Neuronal stem cell (in vitro differentiated cells): Measurements from ENCODE around the gene PPM1N.

Source experiments
- DNase-seq: peaks from one replicate; pipeline ENCODE4 v3.0.0-alpha.2; 2013; ENCODE audit warnings: low spot score
- H2AFZ ChIP-seq: one replicate; pipeline ENCODE4 v1.6.1; 2013; ENCODE audit warnings: mild to moderate bottlenecking, low read length, inconsistent platforms
- H2AK5ac ChIP-seq: 2 replicates; pipeline ENCODE4 v1.6.1; 2013; ENCODE audit warnings: low read depth, mild to moderate bottlenecking, inconsistent platforms, low read length, moderate library complexity, mixed read lengths
- H2BK120ac ChIP-seq: 2 replicates; pipeline ENCODE4 v1.6.1; 2013; ENCODE audit warnings: low read depth, mild to moderate bottlenecking, inconsistent platforms, low read length, moderate library complexity, mixed read lengths
- H2BK12ac ChIP-seq: one replicate; pipeline ENCODE4 v1.6.1; 2013; ENCODE audit warnings: low read length, inconsistent platforms
- H2BK15ac ChIP-seq: 2 replicates; pipeline ENCODE4 v1.6.1; 2013; ENCODE audit warnings: mild to moderate bottlenecking, low read length, inconsistent platforms, mixed read lengths
- H2BK5ac ChIP-seq: one replicate; pipeline ENCODE4 v1.6.1; 2013; ENCODE audit warnings: inconsistent platforms, mild to moderate bottlenecking, low read length, moderate library complexity
- H3K14ac ChIP-seq: one replicate; pipeline ENCODE4 v1.6.1; 2013; ENCODE audit warnings: low read length, inconsistent platforms
- H3K18ac ChIP-seq: 2 replicates; pipeline ENCODE4 v1.6.1; 2013; ENCODE audit warnings: low read length, inconsistent platforms
- H3K23ac ChIP-seq: 2 replicates; pipeline ENCODE4 v1.6.1; 2013; ENCODE audit warnings: low read depth, mild to moderate bottlenecking, mixed read lengths, low read length, inconsistent platforms; ENCODE audit not compliant: poor library complexity
- H3K27ac ChIP-seq: replicated peaks from 3 replicates; pipeline ENCODE4 v1.5.1; 2013; ENCODE audit warnings: low read length, inconsistent platforms
- H3K27me3 ChIP-seq, 3 experiments: 2 replicates each; pipeline ENCODE4 v1.6.1; 2013; ENCODE audit warnings: low read length in 3 of 3, mild to moderate bottlenecking in 2 of 3, inconsistent platforms in 1 of 3, low read depth in 1 of 3, mixed read lengths in 1 of 3, moderate library complexity in 1 of 3; ENCODE audit not compliant: control insufficient read depth in 3 of 3, insufficient read depth in 3 of 3
- H3K36me3 ChIP-seq, 2 donors: replicated peaks in 1 of 2; 2 replicates each; pipeline ENCODE4 v1.6.1; 2013; ENCODE audit warnings: low read length in 2 of 2; ENCODE audit not compliant: control insufficient read depth in 2 of 2, insufficient read depth in 2 of 2
- H3K4ac ChIP-seq: 2 replicates; pipeline ENCODE4 v1.6.1; 2013; ENCODE audit warnings: inconsistent platforms, mild to moderate bottlenecking, low read length, moderate library complexity
- H3K4me1 ChIP-seq, 2 donors: 1 replicate in 1 of 2; 2 replicates in 1 of 2; pipeline ENCODE4 v1.6.1; 2013; ENCODE audit warnings: low read length in 2 of 2, low read depth in 1 of 2; ENCODE audit not compliant: control insufficient read depth in 2 of 2, insufficient read depth in 1 of 2
- H3K4me2 ChIP-seq: one replicate; pipeline ENCODE4 v1.6.1; 2013; ENCODE audit warnings: mild to moderate bottlenecking, low read length, inconsistent platforms; ENCODE audit not compliant: insufficient read depth, poor library complexity, severe bottlenecking
- H3K4me3 ChIP-seq, 2 donors: 2 replicates each; pipeline ENCODE4 v1.5.1; 2013; ENCODE audit warnings: low read length in 2 of 2, mild to moderate bottlenecking in 2 of 2, inconsistent platforms in 1 of 2, moderate library complexity in 1 of 2
- H3K79me1 ChIP-seq: one replicate; pipeline ENCODE4 v1.6.1; 2013; ENCODE audit warnings: low read depth, mild to moderate bottlenecking, inconsistent platforms, low read length, moderate library complexity
- H3K9ac ChIP-seq: one replicate; pipeline ENCODE4 v1.6.1; 2013; ENCODE audit warnings: mild to moderate bottlenecking, low read depth, low read length, inconsistent platforms; ENCODE audit not compliant: poor library complexity
- H3K9me3 ChIP-seq, 2 donors: replicated peaks in 1 of 2; 2 replicates each; pipeline versions ENCODE3 to v1.6.1; 2013; ENCODE audit warnings: low read length in 2 of 2, mild to moderate bottlenecking in 2 of 2, inconsistent platforms in 1 of 2, low read depth in 1 of 2, mixed read lengths in 1 of 2, moderate library complexity in 1 of 2; ENCODE audit not compliant: control insufficient read depth in 2 of 2, insufficient read depth in 1 of 2
- H4K8ac ChIP-seq: one replicate; pipeline ENCODE4 v1.6.1; 2013; ENCODE audit warnings: low read depth, mild to moderate bottlenecking, inconsistent platforms, low read length, moderate library complexity
- H4K91ac ChIP-seq: one replicate; pipeline ENCODE4 v1.6.1; 2013; ENCODE audit warnings: low read length, low read depth, mild to moderate bottlenecking, inconsistent platforms; ENCODE audit not compliant: poor library complexity
- WGBS, 2 donors: extraction: QIAGEN DNeasy Blood & Tissue Kit; methylation state at CpG; one replicate each; pipeline ENCODE4 v1.1.7; 2013; ENCODE audit warnings: missing lambda C conversion rate in 2 of 2, mixed read lengths in 1 of 2; ENCODE audit not compliant: insufficient read length in 2 of 2, insufficient replicate concordance in 1 of 2; ENCODE audit errors: extremely low coverage in 2 of 2; 5-methylcytosine and 5-hydroxymethylcytosine counted together

The PPM1N gene

DNA sequence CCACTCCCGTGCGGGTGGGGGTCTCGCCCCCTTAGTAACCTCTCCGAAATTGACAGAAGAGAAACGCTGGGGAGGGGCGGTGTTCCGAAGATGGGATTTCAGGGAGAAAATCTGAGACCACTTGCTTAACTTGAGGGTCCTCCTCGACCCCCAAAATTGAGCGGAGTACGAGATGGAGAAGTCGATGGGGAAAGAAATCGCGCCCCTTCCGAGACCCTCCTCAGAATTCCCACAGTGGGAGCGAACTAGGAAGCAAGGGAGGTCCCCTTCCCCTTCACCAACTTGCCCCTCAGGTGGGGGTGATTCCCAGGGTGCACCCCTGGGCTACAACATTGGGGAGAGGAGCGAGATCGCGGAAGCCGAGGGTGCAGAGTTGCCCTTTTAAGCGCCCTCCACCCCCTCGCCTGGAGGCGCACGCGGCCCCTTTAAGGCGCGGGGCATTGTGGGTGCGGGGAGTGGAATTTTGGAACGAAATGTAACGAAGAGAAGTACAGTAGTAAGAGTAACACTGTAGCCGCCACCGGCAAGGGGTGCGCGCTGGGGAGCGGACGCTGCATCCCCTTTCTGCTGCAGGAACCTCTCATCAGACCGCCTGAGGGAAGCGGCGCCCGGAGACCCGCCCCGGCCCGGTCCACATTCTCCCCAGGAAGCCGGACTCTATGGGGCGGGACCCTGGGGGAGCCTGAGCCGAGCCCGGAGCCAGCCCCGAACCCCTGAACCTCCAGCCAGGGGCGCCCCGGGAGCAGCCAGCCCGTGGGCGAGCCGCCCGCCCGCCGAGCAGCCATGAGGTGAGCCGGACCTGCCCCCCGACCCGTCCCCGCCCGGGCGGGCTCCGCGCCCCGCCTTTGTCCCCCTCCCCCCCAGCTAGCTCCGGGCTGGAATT is 9.0 kb downstream of the PPM1N start, which contains the start of gene VASP:
Gene VASP (plus strand): TSS at position 491 of the 883 bp plus-strand sequence. CDS start 293 bp downstream, at position 784.
- H3K4me2 ChIP-seq = peak within 1 kb of the TSS; percentile 91
- peak within 1 kb of the TSS; percentile 97 for H3K18ac ChIP-seq
- H3K14ac ChIP-seq = peak within 1 kb of the TSS; percentile 86
- H2BK12ac ChIP-seq = no peak within 1 kb of the TSS
- H3K4me3 ChIP-seq = peak within 1 kb of the TSS; percentile 97 to 100
- no CpG with 5 or more reads among the region's 65 CpGs for WGBS, 2 donors
- peaks cover 8% of the 10 kb centered on the region for H3K79me1 ChIP-seq
- H2AFZ ChIP-seq = peak within 1 kb of the TSS; percentile 84
- H4K8ac ChIP-seq = no peak within 1 kb of the TSS
- H3K9me3 ChIP-seq = no peaks in the 10 kb centered on the region
- peaks cover 0 to 4% of the 10 kb centered on the region in 2 donors for H3K36me3 ChIP-seq
- peak within 1 kb of the TSS; percentile 93 for H2BK5ac ChIP-seq
- H3K23ac ChIP-seq = peak within 1 kb of the TSS; percentile 97
- no peak within 1 kb of the TSS for H2BK120ac ChIP-seq
- peaks cover 0 to 9% (median 0%) of the 10 kb centered on the region in 3 experiments for H3K27me3 ChIP-seq
- peak within 1 kb of the TSS; percentile 82 for H3K9ac ChIP-seq
- peaks cover 5 to 18% of the 10 kb centered on the region in 2 donors for H3K4me1 ChIP-seq
- H2BK15ac ChIP-seq = peak within 1 kb of the TSS; percentile 96
- peak within 1 kb of the TSS; percentile 77 for H3K27ac ChIP-seq
- DNase-seq = peak; percentile 59
- no peak within 1 kb of the TSS for H4K91ac ChIP-seq
- H3K4ac ChIP-seq = peak within 1 kb of the TSS; percentile 53
- peak within 1 kb of the TSS; percentile 99 for H2AK5ac ChIP-seq

- Histone ChIP-seq H3K9me3 (no peaks in the 10 kb centered on the region), H4K8ac (no peak overlapping the region), H3K79me1 (peaks cover 8% of the 10 kb centered on the region), H3K23ac (peak overlapping the region; percentile 97), H3K9ac (peak overlapping the region; percentile 44), H2BK120ac (no peak overlapping the region), H3K27me3 (peaks cover 0 to 5% (median 0%) of the 10 kb centered on the region in 3 experiments), H2AFZ (peak overlapping the region; percentile 84), H3K36me3 (peaks cover 0 to 4% of the 10 kb centered on the region in 2 donors), H2BK5ac (no peak overlapping the region), H3K4me2 (peak overlapping the region; percentile 91), H3K18ac (peak overlapping the region; percentile 80), H2BK15ac (peak overlapping the region; percentile 52), H3K4ac (no peak overlapping the region), H4K91ac (no peak overlapping the region), H3K14ac (no peak overlapping the region), H2AK5ac (peak overlapping the region; percentile 99), H3K4me1 (peaks cover 5 to 18% of the 10 kb centered on the region in 2 donors), H3K27ac (no peak overlapping the region), H2BK12ac (no peak overlapping the region), H3K4me3 (peak overlapping the region; percentile 97 to 100)
- WGBS, 2 donors = no CpG with 5 or more reads among the region's 22 CpGs
- DNase-seq = no peak
Observed at GRCh38 chr19:45507872-45508416, 9.7 kb downstream of the PPM1N start.

DNA sequence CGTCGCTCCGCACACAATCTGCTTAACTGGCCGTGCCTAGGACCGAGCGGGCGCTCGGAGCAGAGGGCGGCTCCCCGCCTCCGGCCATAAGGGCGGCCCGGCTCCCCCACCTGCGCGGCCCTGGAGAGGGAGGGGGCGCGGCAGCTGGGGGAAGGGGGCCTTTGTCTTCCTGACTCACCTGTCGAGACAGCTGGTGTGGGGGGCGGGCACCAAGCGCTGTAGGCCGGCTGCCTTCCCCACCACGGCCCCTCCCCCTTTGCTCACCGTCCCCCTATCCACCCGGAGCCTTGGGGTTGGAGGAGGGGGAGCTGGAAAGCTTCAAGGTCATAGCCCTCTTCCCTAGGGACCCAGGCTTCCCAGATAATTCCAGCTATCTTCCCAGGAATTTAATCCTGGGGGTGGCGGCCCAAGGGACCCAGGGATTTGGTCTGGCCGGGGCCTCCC is 10.2 kb downstream of the PPM1N start:
- no peak overlapping the region for H2BK120ac ChIP-seq
- peak overlapping the region; percentile 0 for H2BK5ac ChIP-seq
- H4K8ac ChIP-seq = no peak overlapping the region
- peaks cover 0 to 5% (median 0%) of the 10 kb centered on the region in 3 experiments for H3K27me3 ChIP-seq
- H2AFZ ChIP-seq = peak overlapping the region; percentile 84
- no peak for DNase-seq
- H3K23ac ChIP-seq = no peak overlapping the region
- H3K14ac ChIP-seq = no peak overlapping the region
- H2AK5ac ChIP-seq = peak overlapping the region; percentile 99
- peaks cover 5 to 18% of the 10 kb centered on the region in 2 donors for H3K4me1 ChIP-seq
- H3K4ac ChIP-seq = no peak overlapping the region
- peaks cover 0 to 4% of the 10 kb centered on the region in 2 donors for H3K36me3 ChIP-seq
- H3K9ac ChIP-seq = peak overlapping the region; percentile 72
- peaks cover 8% of the 10 kb centered on the region for H3K79me1 ChIP-seq
- no peak overlapping the region for H2BK12ac ChIP-seq
- H3K9me3 ChIP-seq = no peaks in the 10 kb centered on the region
- H3K18ac ChIP-seq = peak overlapping the region; percentile 85
- H2BK15ac ChIP-seq = no peak overlapping the region
- no CpG with 5 or more reads among the region's 26 CpGs for WGBS, 2 donors
- no peak overlapping the region for H4K91ac ChIP-seq
- peak overlapping the region; percentile 91 for H3K4me2 ChIP-seq
- H3K4me3 ChIP-seq = peak overlapping the region; percentile 97 to 100
- peak overlapping the region; percentile 23 for H3K27ac ChIP-seq
